NCI-H2171 (cell line): ENCODE data around the gene NKX2-4.

Experiments
- DNase-seq: peaks from one replicate; lab custom pipeline; 2025; lab: John Stamatoyannopoulos, UW

Gene NKX2-4

GRCh38 chr20:21360705-21361104 lies 36.6 kb downstream of the NKX2-4 start:
- no peak for DNase-seq

- DNase-seq = no peak
Observed at GRCh38 chr20:21358737-21359136, 38.6 kb downstream of the NKX2-4 start.

GRCh38 chr20:21357844-21358243 lies 39.5 kb downstream of the NKX2-4 start:
- no peak for DNase-seq

GRCh38 chr20:21356386-21356785 lies 40.9 kb downstream of the NKX2-4 start:
- no peak for DNase-seq

- no peak for DNase-seq
Observed at GRCh38 chr20:21355981-21356380, 41.3 kb downstream of the NKX2-4 start.

- no peak for DNase-seq
Observed at GRCh38 chr20:21353236-21353635, 44.1 kb downstream of the NKX2-4 start.

GRCh38 chr20:21352703-21353102 lies 44.6 kb downstream of the NKX2-4 start:
- DNase-seq = no peak
